SK-N-SH treated with all-trans-retinoic acid at 6 μM for 48 hours (cell line): ENCODE data around the gene GCNA.

ENCODE experiments used
- ATAC-seq: fragments of 200-7000 bp; cut with Tn5 transposase; 3 replicates; pipeline ENCODE4 v1.9.1; 2020; ENCODE audit warnings: mild to moderate bottlenecking, moderate library complexity
- ARNTL ChIP-seq: fragments of 450-650 bp; formaldehyde crosslinking; IDR thresholded peaks from 2 replicates; pipeline ENCODE4 v1.5.0; 2020; ENCODE audit warnings: low read depth, mild to moderate bottlenecking, moderate library complexity, borderline replicate concordance
- BACH2 ChIP-seq: fragments of 250-450 bp; sonication (Bioruptor Pico); IDR thresholded peaks from 2 replicates; pipeline ENCODE4 v1.9.0; 2021; ENCODE audit warnings: mild to moderate bottlenecking, borderline replicate concordance
- CREB5 ChIP-seq: fragments of 250-450 bp; sonication (Bioruptor Pico); IDR thresholded peaks from 2 replicates; pipeline ENCODE4 v1.5.1; 2020; ENCODE audit warnings: low read depth, mild to moderate bottlenecking, moderate library complexity
- CSDC2 ChIP-seq: fragments of 250-450 bp; sonication (Bioruptor Pico); IDR thresholded peaks from 2 replicates; pipeline ENCODE4 v1.5.0; 2020; ENCODE audit warnings: mild to moderate bottlenecking, moderate library complexity
- ESRRG ChIP-seq: fragments of 250-450 bp; sonication (Bioruptor Pico); IDR thresholded peaks from 2 replicates; pipeline ENCODE4 v1.6.1; 2021; ENCODE audit warnings: mild to moderate bottlenecking
- GLIS3 ChIP-seq: fragments of 250-450 bp; sonication (Bioruptor Pico); IDR thresholded peaks from 2 replicates; pipeline ENCODE4 v1.5.0; 2020; ENCODE audit warnings: mild to moderate bottlenecking, moderate library complexity
- ISL1 ChIP-seq: fragments of 250-450 bp; sonication (Bioruptor Pico); IDR thresholded peaks from 2 replicates; pipeline ENCODE4 v2.1.2; 2022; ENCODE audit warnings: mild to moderate bottlenecking, moderate library complexity
- OSR1 ChIP-seq: fragments of 250-450 bp; sonication (Bioruptor Pico); IDR thresholded peaks from 2 replicates; pipeline ENCODE4 v1.8.0; 2022; ENCODE audit warnings: moderate library complexity, mild to moderate bottlenecking, inconsistent platforms
- PATZ1 ChIP-seq: fragments of 250-450 bp; sonication (Bioruptor Pico); IDR thresholded peaks from 2 replicates; pipeline ENCODE4 v1.8.0; 2020; ENCODE audit warnings: mild to moderate bottlenecking, moderate library complexity, borderline replicate concordance
- PPARA ChIP-seq: fragments of 250-450 bp; sonication (Bioruptor Pico); IDR thresholded peaks from 2 replicates; pipeline ENCODE4 v1.5.0; 2020; ENCODE audit warnings: mild to moderate bottlenecking, borderline replicate concordance
- RARB ChIP-seq: fragments of 250-450 bp; sonication (Bioruptor Pico); IDR thresholded peaks from 2 replicates; pipeline ENCODE4 v1.8.0; 2021; ENCODE audit warnings: mild to moderate bottlenecking, moderate library complexity
- SNAI2 ChIP-seq: fragments of 250-450 bp; sonication (Bioruptor Pico); IDR thresholded peaks from 2 replicates; pipeline ENCODE4 v1.5.0; 2020; ENCODE audit warnings: mild to moderate bottlenecking, moderate library complexity
- TCF4 ChIP-seq: fragments of 250-450 bp; sonication (Bioruptor Pico); IDR thresholded peaks from 2 replicates; pipeline ENCODE4 v1.8.0; 2021; ENCODE audit warnings: mild to moderate bottlenecking, moderate library complexity, borderline replicate concordance
- TOX ChIP-seq: fragments of 250-450 bp; sonication (Bioruptor Pico); IDR thresholded peaks from 2 replicates; pipeline ENCODE4 v1.8.0; 2021; ENCODE audit warnings: mild to moderate bottlenecking, moderate library complexity, borderline replicate concordance
- TSHZ2 ChIP-seq: fragments of 250-450 bp; sonication (Bioruptor Pico); IDR thresholded peaks from 2 replicates; pipeline ENCODE4 v1.5.0; 2020; ENCODE audit warnings: mild to moderate bottlenecking, moderate library complexity
- ZC3H10 ChIP-seq: fragments of 250-450 bp; sonication (Bioruptor Pico); IDR thresholded peaks from 2 replicates; pipeline ENCODE4 v1.5.1; 2021; ENCODE audit warnings: mild to moderate bottlenecking, moderate library complexity
- ZFP3 ChIP-seq: fragments of 250-450 bp; sonication (Bioruptor Pico); IDR thresholded peaks from 2 replicates; pipeline ENCODE4 v1.5.0; 2020; ENCODE audit warnings: mild to moderate bottlenecking, moderate library complexity
- ZFP30 ChIP-seq: fragments of 450-650 bp; formaldehyde crosslinking; IDR thresholded peaks from 2 replicates; pipeline ENCODE4 v1.5.0; 2022; ENCODE audit warnings: mild to moderate bottlenecking, moderate library complexity
- ZNF70 ChIP-seq: fragments of 450-650 bp; formaldehyde crosslinking; IDR thresholded peaks from 2 replicates; pipeline ENCODE4 v1.5.0; 2020; ENCODE audit warnings: mild to moderate bottlenecking, moderate library complexity
- ZNF8 ChIP-seq: fragments of 450-650 bp; formaldehyde crosslinking; IDR thresholded peaks from 2 replicates; pipeline ENCODE4 v1.5.0; 2020; ENCODE audit warnings: mild to moderate bottlenecking, moderate library complexity

GCNA gene

GRCh38 chrX:71573590-71573989 lies 4.6 kb upstream of the GCNA start:
- no peak for ATAC-seq
- no peak for TF ChIP-seq OSR1 (CRISPR knock-in tag)

GRCh38 chrX:71577682-71578081 lies 555 bp upstream of the GCNA start:
- ATAC-seq, result no peak
- TF ChIP-seq ARNTL (CRISPR knock-in tag) (no peak), CREB5 (no peak), ZFP30 (CRISPR knock-in tag) (no peak), BACH2 (no peak), SNAI2 (CRISPR knock-in tag) (no peak), ZNF8 (no peak), ZNF70 (CRISPR knock-in tag) (no peak), TSHZ2 (CRISPR knock-in tag) (no peak), TCF4 (CRISPR knock-in tag) (no peak), RARB (CRISPR knock-in tag) (no peak), CSDC2 (CRISPR knock-in tag) (no peak), PATZ1 (CRISPR knock-in tag) (no peak), ZC3H10 (CRISPR knock-in tag) (no peak), TOX (CRISPR knock-in tag) (no peak), GLIS3 (CRISPR knock-in tag) (no peak), ZFP3 (CRISPR knock-in tag) (no peak), ESRRG (CRISPR knock-in tag) (no peak), ISL1 (no peak)

GRCh38 chrX:71579136-71579989 lies 1.1 kb downstream of the GCNA start:
- no peak; the same call in 2 of the 3 replicates for ATAC-seq
- TF ChIP-seq ARNTL (CRISPR knock-in tag) (no peak), PATZ1 (CRISPR knock-in tag) (no peak), PPARA (no peak), RARB (CRISPR knock-in tag) (no peak), SNAI2 (CRISPR knock-in tag) (no peak), TCF4 (CRISPR knock-in tag) (no peak), TOX (CRISPR knock-in tag) (no peak), ZFP3 (CRISPR knock-in tag) (no peak), OSR1 (CRISPR knock-in tag) (no peak), ZNF8 (no peak), ZNF70 (CRISPR knock-in tag) (no peak), BACH2 (no peak), ZC3H10 (CRISPR knock-in tag) (no peak), ISL1 (no peak)

GRCh38 chrX:71579990-71580380 lies 1.7 kb downstream of the GCNA start:
- ATAC-seq, result no peak
- no peak for TF ChIP-seq RARB (CRISPR knock-in tag)
- TF ChIP-seq, all 23 proteins: peak for 0
